HT-29 (cell line): ENCODE data around the gene TBX6. TPM values are rescaled to one million over a fixed set of nuclear protein-coding genes. Genes with fewer than 3 reads are reported as not detected.
"Not testable (repeated sequence)": the region's sequence is repeated elsewhere in the genome, so short reads cannot be mapped to it uniquely, and the experiment has no call there.

Experiments
- DNase-seq: peaks from one replicate; pipeline ENCODE4 v3.0.0-alpha.2; 2015; ENCODE audit warnings: low spot score
- total RNA-seq: library from RNA; depleted of rRNA; stranded (reverse); fragments of >200 nt; shearing (Covaris generic); gene quantifications from 2 replicates; pipeline ENCODE4 v1.2.3, GENCODE V29; 2014

TBX6 gene
- total RNA-seq, 1 experiment from 2014 or later: 3.5 TPM

GRCh38 chr16:30066761-30067583 lies 24.8 kb downstream of the TBX6 start:
- DNase-seq: no peak

DNA sequence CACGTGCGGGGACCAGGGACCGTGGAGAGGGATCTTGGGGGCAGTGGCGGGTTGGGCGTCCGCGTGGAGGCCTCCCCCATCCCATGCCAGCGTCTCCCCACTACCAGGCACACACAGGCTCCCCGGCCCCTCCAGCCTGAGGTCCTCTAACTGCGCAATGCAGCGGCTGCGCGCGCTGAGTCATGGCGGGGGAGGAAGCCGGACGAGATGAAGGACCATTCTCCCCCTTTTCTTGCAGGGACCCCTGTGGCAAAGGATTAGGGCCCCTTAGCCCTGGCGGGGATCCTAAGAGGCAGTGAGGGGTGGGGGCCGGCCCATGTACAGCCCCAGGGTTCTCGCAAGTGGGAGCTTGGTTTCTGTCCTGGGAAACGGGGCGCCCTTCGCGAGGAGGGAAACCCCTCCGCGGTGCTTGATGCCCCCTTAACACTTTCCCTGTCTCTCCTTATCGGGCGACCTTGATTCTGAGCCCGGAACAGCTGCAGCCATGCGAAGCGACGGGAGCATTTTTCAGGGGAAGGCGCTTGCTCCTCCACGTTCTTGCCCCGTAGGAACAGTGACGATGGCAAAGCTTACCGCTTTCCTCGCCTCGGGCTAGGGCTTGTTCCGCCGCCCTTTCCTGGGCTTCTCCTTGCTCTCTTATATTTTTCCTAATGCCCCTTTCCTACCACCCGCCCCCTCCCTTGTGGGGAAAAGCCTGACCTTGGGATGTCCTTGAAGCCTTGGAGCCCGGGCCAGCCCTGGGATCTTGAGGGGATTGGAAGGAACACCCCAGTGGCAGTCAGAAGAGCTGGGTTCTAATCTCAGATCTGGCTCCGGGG lies 25.6 kb downstream of the TBX6 start:
- no peak for DNase-seq

GRCh38 chr16:30065102-30065942 lies 26.4 kb downstream of the TBX6 start, which contains the start of gene ALDOA:
ALDOA (plus strand) TSS chr16:30065760; CDS start chr16:30066898, 1,138 bp downstream.
- peak; percentile 96 for DNase-seq

DNA sequence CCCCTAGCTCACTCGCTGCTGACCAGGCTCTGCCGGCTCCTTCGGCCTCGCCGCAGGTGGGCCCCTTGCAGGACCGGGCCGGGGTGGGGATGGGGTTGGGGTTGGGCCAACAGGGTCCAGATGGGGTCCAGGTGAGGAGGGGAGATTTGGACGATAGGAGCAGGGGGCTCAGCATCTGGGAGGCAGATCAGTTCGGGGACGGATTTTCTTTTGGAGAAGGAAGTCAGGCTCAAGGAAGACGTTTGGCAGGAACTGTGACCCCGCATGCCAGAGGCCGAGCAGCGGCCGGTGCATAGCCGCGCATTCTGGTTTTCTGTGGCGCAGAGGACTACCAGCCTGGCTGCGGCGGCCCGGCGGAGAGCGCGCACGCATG lies 27.0 kb downstream of the TBX6 start:
- DNase-seq: no peak

- peak; percentile 68 for DNase-seq
Observed at GRCh38 chr16:30063893-30064728, 27.6 kb downstream of the TBX6 start.

DNA sequence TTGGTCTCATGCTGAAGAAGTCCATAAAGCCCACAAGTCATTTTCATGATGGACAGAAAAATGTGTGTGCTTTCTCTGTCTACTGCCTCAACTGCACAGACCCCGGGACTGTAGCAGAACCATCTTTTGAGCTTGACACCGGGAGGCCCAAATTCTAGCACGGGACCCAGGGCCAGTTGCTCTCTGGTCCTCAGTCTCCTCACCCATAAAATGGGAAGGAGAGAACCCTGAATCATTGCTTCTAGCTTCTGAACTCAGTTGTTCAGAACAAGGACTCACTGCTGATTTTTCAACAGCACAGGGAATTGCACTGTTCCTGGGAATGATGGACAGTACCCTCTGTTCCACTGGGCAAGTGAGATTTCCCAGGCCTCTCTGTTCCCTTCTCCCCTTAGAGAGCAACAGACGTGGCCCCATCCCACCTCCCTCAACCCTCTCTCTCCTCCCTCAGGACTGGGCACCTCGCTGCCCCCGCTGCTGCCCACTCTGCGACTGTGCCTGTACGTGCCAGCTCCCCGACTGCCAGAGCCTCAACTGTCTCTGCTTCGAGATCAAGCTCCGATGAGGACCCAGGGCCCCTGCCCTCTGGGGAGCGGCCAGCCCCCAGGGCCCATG lies 28.3 kb downstream of the TBX6 start:
- no peak for DNase-seq

- no peak for DNase-seq
Observed at GRCh38 chr16:30060836-30061554, 30.7 kb downstream of the TBX6 start.

- DNase-seq: no peak
Observed at GRCh38 chr16:30060346-30060745, 31.4 kb downstream of the TBX6 start.

DNA sequence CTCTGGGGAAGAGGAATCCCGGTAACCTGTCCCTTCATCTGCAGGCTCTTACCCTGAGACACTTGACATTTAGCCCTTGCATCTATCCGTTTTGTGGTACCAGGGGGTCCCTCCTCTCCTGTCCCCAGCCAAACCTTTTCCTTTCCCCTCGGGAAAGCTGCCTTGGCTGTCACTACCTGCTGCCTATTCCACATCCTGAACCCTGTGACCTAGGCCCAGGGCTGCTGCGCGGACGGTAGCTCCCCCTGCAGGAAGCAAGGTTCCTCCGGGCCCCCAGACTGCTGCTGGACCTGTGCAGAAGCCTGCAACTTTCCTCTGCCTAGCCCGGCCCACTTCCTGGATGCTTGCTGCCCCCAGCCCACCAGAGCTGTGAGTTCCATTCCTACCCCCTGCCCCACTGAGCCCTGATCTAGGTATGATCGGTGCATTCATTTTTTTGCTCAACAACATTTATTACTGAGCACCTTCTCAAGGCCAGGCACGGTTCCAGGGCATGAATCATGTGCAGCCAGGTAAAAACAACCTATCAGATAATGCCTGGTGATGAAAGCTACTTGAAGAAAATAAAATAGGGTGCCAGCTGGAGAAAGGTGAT lies 36.7 kb downstream of the TBX6 start:
- DNase-seq: peak; percentile 59

GRCh38 chr16:30054451-30054850 lies 37.3 kb downstream of the TBX6 start:
- DNase-seq: no peak

DNA sequence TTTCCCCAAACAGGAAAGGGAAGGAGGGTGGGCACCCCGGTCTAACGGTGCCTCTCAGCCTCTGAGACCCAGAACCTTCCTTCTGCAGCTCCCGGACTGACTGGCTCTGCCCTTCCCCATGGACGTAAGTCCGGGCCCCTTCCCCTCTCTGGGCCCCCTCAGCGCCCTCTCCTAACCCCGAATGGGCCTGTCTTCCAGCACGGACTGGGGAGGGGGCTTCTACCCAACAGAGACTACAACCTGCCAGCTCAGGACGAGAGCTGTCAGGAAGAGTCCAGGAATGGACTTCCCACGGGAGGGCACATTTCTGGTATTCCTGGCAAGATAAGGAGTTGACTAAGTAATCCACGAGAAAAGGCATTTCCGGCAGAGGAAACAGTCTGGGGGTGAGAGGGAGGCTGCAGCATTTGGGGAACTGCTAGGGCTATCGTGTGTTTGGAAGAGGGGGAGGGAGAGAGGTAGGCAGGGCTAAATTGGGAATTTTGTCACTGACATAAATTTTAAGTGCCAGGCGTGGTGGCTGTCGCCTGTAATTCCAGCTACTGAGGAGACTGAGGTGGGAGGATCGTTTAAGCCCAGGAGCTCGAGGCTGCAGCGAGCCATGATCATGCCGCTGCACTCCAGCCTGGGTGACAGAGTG lies 38.2 kb downstream of the TBX6 start:
- DNase-seq: peak; percentile 35

- peak; percentile 91 for DNase-seq
Observed at GRCh38 chr16:30052671-30053372, 38.9 kb downstream of the TBX6 start.

DNA sequence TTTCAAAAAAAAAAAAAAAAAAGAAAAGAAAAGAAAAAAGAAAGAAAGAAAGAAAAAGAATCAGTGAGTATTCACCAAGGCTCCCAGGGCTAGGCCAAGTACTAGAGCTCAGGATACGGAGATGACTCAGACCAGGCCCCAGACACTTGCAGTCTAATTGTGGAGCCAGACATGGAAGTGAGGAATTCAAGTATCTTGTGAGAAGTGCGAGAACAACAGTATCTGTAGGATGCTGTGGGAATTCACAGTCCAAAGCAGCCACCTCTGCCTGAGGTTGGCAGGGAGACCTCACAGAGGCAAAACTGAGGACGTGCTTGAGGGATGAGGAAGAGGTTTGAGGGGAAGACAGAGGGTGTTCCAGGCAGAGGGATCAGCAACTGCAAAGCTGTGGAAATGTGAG lies 40.2 kb downstream of the TBX6 start:
- no peak for DNase-seq

- no peak for DNase-seq
Observed at GRCh38 chr16:30049871-30050270, 41.9 kb downstream of the TBX6 start.

DNA sequence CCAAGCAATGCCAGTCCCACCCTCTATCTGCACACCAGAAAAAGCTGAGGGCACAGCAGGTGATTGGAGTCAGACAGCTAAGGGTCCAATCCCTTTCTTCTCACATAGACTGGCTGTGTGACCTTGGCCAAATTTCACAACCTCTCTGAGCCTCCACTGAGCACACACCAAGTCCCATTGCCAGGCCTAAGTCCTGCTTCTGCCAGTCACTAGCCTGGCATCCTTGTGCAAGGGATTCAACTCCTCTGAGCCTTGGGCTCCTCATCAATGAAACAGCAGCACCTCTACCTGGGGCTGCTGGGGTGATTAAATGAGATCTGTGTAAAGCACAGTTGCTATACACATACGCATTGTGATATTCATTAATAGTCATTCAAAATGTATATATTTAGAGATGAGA lies 45.1 kb downstream of the TBX6 start:
- no peak for DNase-seq

GRCh38 chr16:30046178-30046577 lies 45.5 kb downstream of the TBX6 start:
- no peak for DNase-seq

DNA sequence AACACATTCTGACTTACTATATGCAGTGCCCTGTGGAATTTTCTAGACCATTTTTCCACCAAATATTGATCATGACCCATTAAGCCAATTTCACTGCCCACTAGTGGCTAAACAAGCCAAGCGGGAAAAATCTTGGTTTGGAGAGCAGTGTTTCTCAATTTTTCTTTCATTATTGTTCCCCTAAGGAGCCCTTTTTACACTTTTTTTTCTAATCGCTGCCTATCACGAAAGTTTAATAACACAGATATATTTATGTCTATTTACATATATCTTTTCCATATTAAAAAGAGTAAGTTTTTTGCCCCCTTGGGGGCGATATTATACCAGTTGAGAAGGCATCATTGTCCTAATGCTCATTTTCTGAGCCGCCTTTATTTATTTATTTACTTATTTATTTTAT lies 49.9 kb downstream of the TBX6 start:
- DNase-seq: peak; percentile 62

GRCh38 chr16:30040690-30041089 lies 51.0 kb downstream of the TBX6 start:
- DNase-seq: not testable (repeated sequence)
